K562 (cell line): ENCODE data around the gene HDAC7. TPM values are rescaled to one million over a fixed set of nuclear protein-coding genes. Genes with fewer than 3 reads are reported as not detected.

ENCODE experiments used
- ATAC-seq: fragments of 200-7000 bp; cut with Tn5 transposase; 3 replicates; pipeline ENCODE4 v1.9.1; 2020; ENCODE audit warnings: moderate library complexity
- BruUV-seq: library from RNA; stranded (reverse); fragments of 400-500 nt; replicated peaks from 2 replicates; lab custom pipeline; 2021; lab: Mats Ljungman, UMichigan
- CTCF ChIA-PET: fragments of 300-600 bp; formaldehyde crosslinking; extraction: SDS; loops from one replicate; lab custom pipeline; 2021; ENCODE audit warnings: low intra/inter-chr PET ratio; lab: Yijun Ruan, JAX
- POLR2A ChIA-PET: fragments of 300-600, 350-650 bp; sonication (Branson Sonifier 250); formaldehyde crosslinking; extraction: SDS; loops from one replicate; lab custom pipeline; 2021; ENCODE audit warnings: antibody characterized with exemption, inconsistent platforms; lab: Yijun Ruan, JAX
- DNase-seq, 4 experiments: peaks; one replicate each; pipeline versions ENCODE4 v3.0.0 to v3.0.0-alpha.2; 2011 to 2018; ENCODE audit warnings: low spot score in 3 of 4, mixed read lengths in 3 of 4; ENCODE audit errors: extremely low read depth in 1 of 4
- FAIRE-seq: peaks from 2 replicates; lab custom pipeline; 2011; peaks lifted over from hg19 to GRCh38; lab: Jason Lieb, UNC
- H2AFZ ChIP-seq: 2 replicates; pipeline ENCODE4 v1.6.0; 2011; ENCODE audit warnings: low read depth, low read length, control low read depth, inconsistent platforms
- H3K27ac ChIP-seq: fragments of 200-600 bp; 3 replicates; pipeline ENCODE4 v1.8.0; 2011; ENCODE audit warnings: low read depth, mild to moderate bottlenecking, control low read depth, inconsistent platforms, low read length, moderate library complexity, mixed read lengths; ENCODE audit errors: extremely low read depth
- H3K27me3 ChIP-seq, 2 experiments: fragments of 300-600 bp in 1 of 2; 2 replicates in 1 of 2; 3 replicates in 1 of 2; pipeline versions ENCODE4 v1.6.0 to v1.8.0; 2011; ENCODE audit warnings: inconsistent platforms in 2 of 2, low read length in 2 of 2, mild to moderate bottlenecking in 1 of 2, mixed read lengths in 1 of 2, moderate library complexity in 1 of 2; ENCODE audit not compliant: control insufficient read depth in 2 of 2, insufficient read depth in 2 of 2
- H3K36me3 ChIP-seq: fragments of 300-600 bp; 3 replicates; pipeline ENCODE4 v1.8.0; 2011; ENCODE audit warnings: mild to moderate bottlenecking, low read length, inconsistent platforms; ENCODE audit not compliant: control insufficient read depth, insufficient read depth
- H3K4me1 ChIP-seq, 2 experiments: fragments of 200-600 bp in 1 of 2; replicated peaks in 1 of 2; 2 replicates in 1 of 2; 3 replicates in 1 of 2; pipeline versions ENCODE4 v1.5.1 to v1.8.0; 2011; ENCODE audit warnings: inconsistent platforms in 2 of 2, low read length in 2 of 2, mild to moderate bottlenecking in 1 of 2, mixed read lengths in 1 of 2, moderate library complexity in 1 of 2; ENCODE audit not compliant: control insufficient read depth in 2 of 2, insufficient read depth in 2 of 2
- H3K4me2 ChIP-seq: 2 replicates; pipeline ENCODE4 v1.6.1; 2011; ENCODE audit warnings: low read length, control low read depth, inconsistent platforms, mixed read lengths; ENCODE audit not compliant: insufficient read depth
- H3K4me3 ChIP-seq: fragments of 200-600 bp; sonication (generic), shearing (Covaris generic); 2 replicates; pipeline ENCODE4 v1.5.1; 2016; ENCODE audit warnings: control low read depth, inconsistent platforms
- H3K79me2 ChIP-seq: fragments of 200-600 bp; 3 replicates; pipeline ENCODE4 v1.8.0; 2011; ENCODE audit warnings: low read length, inconsistent platforms; ENCODE audit not compliant: control insufficient read depth, insufficient read depth
- H3K9ac ChIP-seq, 2 experiments: 2 replicates each; pipeline versions ENCODE4 v1.6.0 to v1.6.1; 2011; ENCODE audit warnings: low read depth in 2 of 2, low read length in 2 of 2, control low read depth in 1 of 2, inconsistent platforms in 1 of 2, mild to moderate bottlenecking in 1 of 2, mixed read lengths in 1 of 2; ENCODE audit not compliant: insufficient read depth in 1 of 2
- H3K9me1 ChIP-seq: one replicate; pipeline ENCODE4 v1.6.0; 2011; ENCODE audit warnings: inconsistent platforms, mild to moderate bottlenecking, low read length, moderate library complexity; ENCODE audit not compliant: control insufficient read depth, insufficient read depth
- H3K9me3 ChIP-seq: replicated peaks from 2 replicates; pipeline ENCODE4 v1.5.1; 2011; ENCODE audit warnings: low read depth, low read length, inconsistent platforms; ENCODE audit not compliant: control insufficient read depth, insufficient read depth
- H4K20me1 ChIP-seq: replicated peaks from 2 replicates; pipeline ENCODE4 v1.6.1; 2011; ENCODE audit warnings: low read length, inconsistent platforms, mixed read lengths; ENCODE audit not compliant: control insufficient read depth, insufficient read depth
- BRD4 ChIP-seq: fragments of 200-600 bp; sonication (generic); IDR thresholded peaks from 2 replicates; pipeline ENCODE4 v1.6.1; 2017; ENCODE audit warnings: inconsistent platforms
- HMG20A ChIP-seq: fragments of 450-650 bp; formaldehyde crosslinking; conservative IDR thresholded peaks from 2 replicates; pipeline ENCODE4 v1.4.0; 2020; ENCODE audit warnings: mild to moderate bottlenecking, mixed read lengths
- HNRNPL ChIP-seq: fragments of 200-400 bp; formaldehyde crosslinking; IDR thresholded peaks from 2 replicates; pipeline ENCODE4 v1.6.1; 2017; ENCODE audit warnings: low read depth, mild to moderate bottlenecking, low read length
- ILF3 ChIP-seq: fragments of 450-650 bp; IDR thresholded peaks from 2 replicates; pipeline ENCODE4 v1.6.1; 2018; ENCODE audit warnings: antibody characterized with exemption, mild to moderate bottlenecking, moderate library complexity, borderline replicate concordance
- JUNB ChIP-seq: fragments of 450-650 bp; formaldehyde crosslinking; conservative IDR thresholded peaks from 2 replicates; pipeline ENCODE4 v1.4.0; 2020; ENCODE audit warnings: mild to moderate bottlenecking
- ZNF311 ChIP-seq: fragments of 250-450 bp; sonication (Bioruptor Pico); IDR thresholded peaks from 2 replicates; pipeline ENCODE4 v1.4.0; 2020; ENCODE audit warnings: mild to moderate bottlenecking, moderate library complexity
- ZNF561 ChIP-seq: fragments of 450-650 bp; formaldehyde crosslinking; conservative IDR thresholded peaks from 2 replicates; pipeline ENCODE4 v1.4.0; 2020; ENCODE audit warnings: mild to moderate bottlenecking, moderate library complexity
- WGBS: fragments of 100-300 bp; shearing (Covaris generic); methylation state at CpG from one replicate; pipeline ENCODE4 v1.1.6; 2016; ENCODE audit warnings: low coverage, mixed read lengths; ENCODE audit not compliant: insufficient coverage; ENCODE audit errors: missing lambda C conversion rate; 5-methylcytosine and 5-hydroxymethylcytosine counted together
- in situ Hi-C: fragments of 300-500 bp; cut with MboI; formaldehyde crosslinking; loops from 4 replicates; pipeline ENCODE4 v1.15.0; 2018; ENCODE audit warnings: inconsistent platforms, mixed read lengths
- intact Hi-C: fragments of 100-400 bp; cut with micrococcal nuclease; formaldehyde crosslinking; loops from 2 replicates; pipeline ENCODE4 v1.14.2; 2022
- polyA plus RNA-seq, 8 experiments: library from polyadenylated mRNA; depleted of rRNA in 4 of 8; stranded (reverse) in 5 of 8; unstranded in 3 of 8; fragments of >200 nt; fragmentation: Nextera tagmentation in 2 of 8; fragmentation: Illumina TruSeq in 1 of 8; extraction: Ambion mirVana in 2 of 8; extraction: Trizol in 1 of 8; gene quantifications; 2 replicates each; pipeline versions ENCODE4 v1.2.1 to v1.2.3, GENCODE V29; 2011 to 2014; ENCODE audit warnings: inconsistent platforms in 1 of 8, missing spikeins in 1 of 8
- total RNA-seq, 7 experiments: library from RNA; depleted of rRNA in 6 of 7; stranded (reverse); fragments of >200 nt in 6 of 7; fragmentation: Illumina TruSeq in 2 of 7; extraction: Trizol in 2 of 7; gene quantifications; 2 replicates each; pipeline versions ENCODE4 v1.2.1 to v1.2.3, GENCODE V29; 2011 to 2021; ENCODE audit warnings: low replicate concordance in 1 of 7
- TF ChIP-seq, protein P1 (sequence below): fragments of 450-650 bp; IDR thresholded peaks from 2 replicates; pipeline ENCODE4 v1.6.1; 2016; ENCODE audit warnings: low read depth

The HDAC7 gene
- total and polyA plus RNA-seq, 9 of the 15 experiments (the other 6 are each of a cell fraction or from before 2014, with no cell fraction given) = 2.5 to 129 (median 31.1) TPM

- no peak overlapping the region for H3K4me3 ChIP-seq
- H2AFZ ChIP-seq = no peak overlapping the region
- POLR2A ChIA-PET = interaction anchor here (0.5 to 1.7 kb wide), 4 partner anchors 11 to 50 kb away, joined by 3 to 5 read pairs (median 4); partner anchors contain the start of gene RPAP3
- no peaks in the 10 kb centered on the region for H3K36me3 ChIP-seq
- WGBS = 36% methylated on average over 9 of the region's 12 CpGs
- no peaks in the 10 kb centered on the region for H4K20me1 ChIP-seq
- no peaks in the 10 kb centered on the region for H3K27me3 ChIP-seq
- FAIRE-seq = no peak
- CTCF ChIA-PET = no interaction called here
- H3K4me2 ChIP-seq = no peak overlapping the region; the same call in 1 of the 2 replicates
- H3K9ac ChIP-seq = no peak overlapping the region
- intact Hi-C loops = no loop called here
- no peak for DNase-seq
- H3K27ac ChIP-seq = no peak overlapping the region
- H3K79me2 ChIP-seq = no peaks in the 10 kb centered on the region
- TF ChIP-seq ILF3 (no peak), HMG20A (CRISPR knock-in tag) (no peak), ZNF561 (CRISPR knock-in tag) (no peak), BRD4 (no peak), HNRNPL (no peak), JUNB (no peak), ZNF311 (CRISPR knock-in tag) (no peak)
- TF ChIP-seq, protein P1, sequence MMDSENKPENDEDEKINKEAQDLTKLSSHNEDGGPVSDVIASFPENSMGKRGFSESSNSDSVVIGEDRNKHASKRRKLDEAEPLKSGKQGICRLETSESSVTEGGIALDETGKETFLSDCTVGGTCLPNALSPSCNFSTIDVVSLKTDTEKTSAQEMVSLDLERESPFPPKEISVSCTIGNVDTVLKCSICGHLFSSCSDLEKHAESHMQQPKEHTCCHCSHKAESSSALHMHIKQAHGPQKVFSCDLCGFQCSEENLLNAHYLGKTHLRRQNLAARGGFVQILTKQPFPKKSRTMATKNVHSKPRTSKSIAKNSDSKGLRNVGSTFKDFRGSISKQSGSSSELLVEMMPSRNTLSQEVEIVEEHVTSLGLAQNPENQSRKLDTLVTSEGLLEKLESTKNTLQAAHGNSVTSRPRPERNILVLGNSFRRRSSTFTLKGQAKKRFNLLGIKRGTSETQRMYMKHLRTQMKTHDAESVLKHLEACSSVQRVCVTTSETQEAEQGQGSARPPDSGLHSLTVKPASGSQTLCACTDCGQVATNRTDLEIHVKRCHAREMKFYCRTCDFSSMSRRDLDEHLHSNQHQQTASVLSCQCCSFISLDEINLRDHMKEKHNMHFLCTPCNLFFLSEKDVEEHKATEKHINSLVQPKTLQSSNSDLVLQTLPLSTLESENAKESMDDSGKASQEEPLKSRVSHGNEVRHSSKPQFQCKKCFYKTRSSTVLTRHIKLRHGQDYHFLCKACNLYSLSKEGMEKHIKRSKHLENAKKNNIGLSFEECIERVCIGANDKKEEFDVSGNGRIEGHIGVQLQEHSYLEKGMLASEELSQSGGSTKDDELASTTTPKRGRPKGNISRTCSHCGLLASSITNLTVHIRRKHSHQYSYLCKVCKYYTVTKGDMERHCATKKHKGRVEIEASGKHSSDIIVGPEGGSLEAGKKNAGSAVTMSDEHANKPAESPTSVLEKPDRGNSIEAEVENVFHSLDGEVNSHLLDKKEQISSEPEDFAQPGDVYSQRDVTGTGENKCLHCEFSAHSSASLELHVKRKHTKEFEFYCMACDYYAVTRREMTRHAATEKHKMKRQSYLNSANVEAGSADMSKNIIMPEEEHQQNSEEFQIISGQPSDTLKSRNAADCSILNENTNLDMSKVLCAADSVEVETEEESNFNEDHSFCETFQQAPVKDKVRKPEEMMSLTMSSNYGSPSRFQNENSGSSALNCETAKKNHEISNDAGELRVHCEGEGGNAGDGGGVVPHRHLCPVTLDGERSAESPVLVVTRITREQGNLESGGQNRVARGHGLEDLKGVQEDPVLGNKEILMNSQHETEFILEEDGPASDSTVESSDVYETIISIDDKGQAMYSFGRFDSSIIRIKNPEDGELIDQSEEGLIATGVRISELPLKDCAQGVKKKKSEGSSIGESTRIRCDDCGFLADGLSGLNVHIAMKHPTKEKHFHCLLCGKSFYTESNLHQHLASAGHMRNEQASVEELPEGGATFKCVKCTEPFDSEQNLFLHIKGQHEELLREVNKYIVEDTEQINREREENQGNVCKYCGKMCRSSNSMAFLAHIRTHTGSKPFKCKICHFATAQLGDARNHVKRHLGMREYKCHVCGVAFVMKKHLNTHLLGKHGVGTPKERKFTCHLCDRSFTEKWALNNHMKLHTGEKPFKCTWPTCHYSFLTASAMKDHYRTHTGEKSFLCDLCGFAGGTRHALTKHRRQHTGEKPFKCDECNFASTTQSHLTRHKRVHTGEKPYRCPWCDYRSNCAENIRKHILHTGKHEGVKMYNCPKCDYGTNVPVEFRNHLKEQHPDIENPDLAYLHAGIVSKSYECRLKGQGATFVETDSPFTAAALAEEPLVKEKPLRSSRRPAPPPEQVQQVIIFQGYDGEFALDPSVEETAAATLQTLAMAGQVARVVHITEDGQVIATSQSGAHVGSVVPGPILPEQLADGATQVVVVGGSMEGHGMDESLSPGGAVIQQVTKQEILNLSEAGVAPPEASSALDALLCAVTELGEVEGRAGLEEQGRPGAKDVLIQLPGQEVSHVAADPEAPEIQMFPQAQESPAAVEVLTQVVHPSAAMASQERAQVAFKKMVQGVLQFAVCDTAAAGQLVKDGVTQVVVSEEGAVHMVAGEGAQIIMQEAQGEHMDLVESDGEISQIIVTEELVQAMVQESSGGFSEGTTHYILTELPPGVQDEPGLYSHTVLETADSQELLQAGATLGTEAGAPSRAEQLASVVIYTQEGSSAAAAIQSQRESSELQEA = no peak
- no TSS peak for BruUV-seq
- in situ Hi-C loops = no loop called here
- ATAC-seq = no peak
- H3K9me1 ChIP-seq = no peaks in the 10 kb centered on the region
- peaks cover 14 to 32% of the 10 kb centered on the region in 2 experiments; a peak in 4 of 5 replicates for H3K4me1 ChIP-seq
- H3K9me3 ChIP-seq = no peaks in the 10 kb centered on the region
Measured at GRCh38 chr12:47755655-47756562, 63.8 kb downstream of the HDAC7 start.
